ENCODE data around the gene APH1B.
A peak's percentile ranks its signal among the peaks of the same experiment; 100 is the strongest.
"Not testable (repeated sequence)": the region's sequence is repeated elsewhere in the genome, so short reads cannot be mapped to it uniquely, and the experiment has no call there.

APH1B gene

GRCh38 chr15:63296195-63296594 is 18.8 kb downstream of the APH1B start:
- DNase-seq (ENCODE audit: low spot score), result no peak

DNA sequence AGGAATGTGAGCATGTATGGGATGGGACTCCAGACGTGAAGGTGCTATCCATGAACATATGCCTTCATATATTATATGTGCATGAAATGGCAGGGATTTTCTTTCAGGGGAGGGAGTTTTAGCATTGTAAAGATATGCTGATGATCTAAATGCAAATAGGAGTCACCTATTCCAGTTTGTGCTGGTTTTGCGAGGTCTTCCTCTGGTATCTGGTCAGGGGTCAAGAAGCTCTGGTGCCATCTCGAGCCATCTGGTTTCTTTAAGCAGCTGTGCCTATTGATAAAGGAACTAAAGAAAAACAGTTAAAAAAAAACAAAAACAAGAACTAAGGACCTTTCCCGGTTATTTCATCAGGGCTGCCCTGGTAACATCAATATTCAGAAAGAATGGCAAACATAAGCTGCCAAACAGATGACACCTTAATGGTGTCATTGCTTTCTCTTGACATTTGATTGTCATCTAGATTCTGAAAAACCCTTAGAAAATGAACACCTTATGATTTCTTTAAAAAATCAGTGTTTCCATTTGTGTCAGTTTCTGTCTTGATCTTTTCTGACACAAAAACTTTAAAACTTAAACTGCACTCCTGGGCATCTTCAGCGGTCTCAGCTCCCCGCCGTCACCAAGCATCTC is 22.7 kb downstream of the APH1B start:
- no peak for DNase-seq (ENCODE audit: low spot score)

DNA sequence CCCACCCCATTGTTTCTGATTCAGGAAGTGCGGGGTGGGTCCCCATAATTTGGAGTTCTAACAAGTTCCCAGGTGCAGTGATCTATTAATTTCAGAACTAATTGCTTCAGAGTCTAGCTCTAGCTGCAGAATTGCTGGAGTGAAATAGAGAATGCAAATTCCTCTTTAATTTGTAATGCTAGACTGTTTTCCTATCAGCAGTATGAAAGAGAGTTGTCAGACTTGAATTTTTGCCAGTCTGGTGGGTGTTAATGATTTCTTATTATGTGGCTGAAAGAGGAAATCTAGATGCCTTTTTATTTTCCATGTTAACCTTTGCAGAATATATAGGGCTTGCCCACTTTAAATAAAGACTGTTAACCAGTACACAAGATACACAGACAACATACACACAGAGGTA is 23.7 kb downstream of the APH1B start:
- no peak for DNase-seq (ENCODE audit: low spot score)

DNA sequence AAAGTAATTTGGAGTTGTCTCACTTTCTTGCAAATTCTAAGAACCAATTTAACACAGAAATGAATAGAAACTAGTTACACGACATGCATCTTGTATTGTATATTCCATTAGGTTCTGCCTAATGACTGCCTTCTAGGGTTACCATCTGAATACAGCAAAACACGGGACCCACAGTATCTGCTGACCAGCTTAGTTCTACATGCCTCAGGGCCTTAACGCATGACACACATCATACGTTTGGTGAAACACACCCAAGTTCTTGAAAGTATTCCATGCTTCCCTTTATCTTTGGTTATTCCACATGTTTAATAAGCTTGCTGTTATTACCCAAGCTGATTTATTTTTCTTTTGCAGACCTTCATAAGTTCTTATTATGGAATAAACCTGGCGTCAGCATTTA is 27.9 kb downstream of the APH1B start:
- no peak for DNase-seq (ENCODE audit: low spot score)

DNA sequence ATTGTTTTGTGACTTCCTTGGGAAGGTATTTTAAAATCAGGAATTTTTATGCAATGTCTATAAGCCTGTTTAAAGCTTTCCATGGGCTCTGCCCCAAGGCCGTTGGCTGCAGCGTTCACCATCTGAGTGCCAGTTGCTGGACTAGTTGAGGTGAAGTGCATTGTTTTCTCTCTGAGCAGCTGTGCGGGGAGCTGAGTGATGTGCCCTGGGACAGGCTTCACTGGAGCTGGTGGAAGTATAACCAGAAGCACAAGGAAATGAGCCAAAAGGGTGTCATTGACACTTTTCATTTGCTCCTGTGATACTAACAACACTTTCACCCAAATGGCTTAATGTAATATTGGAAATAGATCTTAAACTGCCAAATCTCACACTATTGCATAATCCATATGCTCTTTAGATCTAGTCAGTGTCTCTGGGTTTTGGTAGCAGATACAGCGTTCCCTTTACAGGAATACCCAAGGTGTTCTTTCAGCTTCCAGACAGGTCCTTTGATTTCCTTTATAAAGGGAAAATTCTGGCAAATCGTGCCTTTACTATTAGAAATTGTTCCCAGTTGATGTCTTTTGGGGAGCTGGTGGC is 29.2 kb downstream of the APH1B start:
- no peak for DNase-seq (ENCODE audit: low spot score)

DNA sequence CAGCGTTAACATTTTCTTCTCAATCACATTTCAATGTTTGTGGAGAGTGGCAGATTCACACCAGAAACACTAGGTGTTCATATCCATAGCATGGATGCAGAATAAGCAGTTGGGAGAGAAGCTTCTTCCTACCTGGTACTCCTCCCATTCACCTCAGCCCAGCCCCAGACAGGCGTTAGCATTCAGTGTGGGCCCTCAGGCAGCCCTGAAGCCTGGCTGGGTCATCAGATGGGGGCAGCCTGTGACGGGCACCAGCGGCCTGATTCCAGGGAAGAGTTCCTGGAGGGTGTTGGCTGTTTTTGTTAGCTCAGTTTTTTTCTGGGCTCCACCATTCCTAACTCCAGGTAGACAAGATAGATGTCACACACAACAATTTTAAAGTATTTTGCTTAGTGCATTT is 31.1 kb downstream of the APH1B start:
- no peak for DNase-seq (ENCODE audit: low spot score)

- no peak for DNase-seq (ENCODE audit: low spot score)
Observed at GRCh38 chr15:63308947-63309346, 31.5 kb downstream of the APH1B start.

- no peak for DNase-seq (ENCODE audit: low spot score)
Observed at GRCh38 chr15:63310646-63311045, 33.2 kb downstream of the APH1B start.

DNA sequence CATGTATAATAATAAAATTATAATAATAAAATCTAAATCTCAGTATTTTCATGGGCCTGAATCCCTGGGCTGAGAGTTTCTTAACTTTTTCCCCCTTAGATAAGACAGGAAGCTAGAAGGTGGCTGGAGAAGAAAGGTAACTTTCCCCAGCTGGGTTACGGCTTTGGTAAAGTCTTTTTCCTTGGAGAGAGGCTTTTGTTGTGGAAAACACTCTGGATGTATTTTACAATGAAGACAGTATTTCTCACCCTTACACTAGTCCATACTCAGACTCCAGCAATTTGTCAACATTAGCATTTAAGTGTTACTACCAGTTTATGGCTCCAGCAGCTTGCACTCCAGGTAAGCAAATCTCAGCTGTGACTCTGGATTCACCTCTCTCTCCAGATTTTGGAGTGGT is 34.9 kb downstream of the APH1B start:
- DNase-seq (ENCODE audit: low spot score), result no peak

GRCh38 chr15:63313825-63314224 is 36.4 kb downstream of the APH1B start:
- DNase-seq (ENCODE audit: low spot score), result no peak

- no peak for DNase-seq (ENCODE audit: low spot score)
Observed at GRCh38 chr15:63314409-63314808, 37.0 kb downstream of the APH1B start.

DNA sequence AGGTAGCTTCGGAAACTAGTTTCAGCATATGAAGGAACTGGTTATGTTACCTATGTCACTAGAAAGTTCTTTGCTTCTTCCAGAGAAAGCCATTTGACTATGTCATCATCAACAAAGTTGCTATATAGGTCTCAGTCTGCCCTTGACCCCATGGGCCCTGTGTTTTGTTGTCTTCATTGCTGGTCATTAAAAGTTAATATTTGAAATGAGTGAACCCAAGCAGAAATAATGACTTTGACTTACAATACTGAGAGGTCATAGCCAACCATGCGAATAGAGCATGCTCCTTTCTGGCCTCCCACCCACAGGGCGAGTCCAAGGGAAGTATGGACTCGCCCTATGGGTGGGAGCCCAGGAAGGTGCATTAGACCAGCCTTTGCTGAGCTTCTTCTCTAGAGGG is 40.9 kb downstream of the APH1B start:
- DNase-seq (ENCODE audit: low spot score), result no peak

- DNase-seq (ENCODE audit: low spot score), result no peak
Observed at GRCh38 chr15:63319065-63319464, 41.7 kb downstream of the APH1B start.

DNA sequence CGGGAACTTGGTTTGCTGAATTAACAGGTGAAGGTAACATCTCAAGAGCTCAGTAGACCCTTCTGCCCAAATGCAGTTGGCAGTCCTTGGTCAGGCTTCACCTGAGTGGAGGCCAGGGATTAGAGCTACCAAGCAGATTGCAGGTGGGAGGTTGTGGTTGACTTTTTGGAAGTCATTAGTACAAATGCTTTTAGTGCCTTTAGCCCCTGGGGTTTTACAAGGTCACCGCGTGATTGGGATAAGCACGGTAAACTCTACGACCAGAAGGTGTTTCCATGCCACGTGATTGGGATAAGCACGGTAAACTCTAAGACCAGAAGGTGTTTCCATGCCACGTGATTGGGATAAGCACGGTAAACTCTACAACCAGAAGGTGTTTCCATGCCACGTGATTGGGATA is 43.0 kb downstream of the APH1B start:
- DNase-seq (ENCODE audit: low spot score), result not testable (repeated sequence)

DNA sequence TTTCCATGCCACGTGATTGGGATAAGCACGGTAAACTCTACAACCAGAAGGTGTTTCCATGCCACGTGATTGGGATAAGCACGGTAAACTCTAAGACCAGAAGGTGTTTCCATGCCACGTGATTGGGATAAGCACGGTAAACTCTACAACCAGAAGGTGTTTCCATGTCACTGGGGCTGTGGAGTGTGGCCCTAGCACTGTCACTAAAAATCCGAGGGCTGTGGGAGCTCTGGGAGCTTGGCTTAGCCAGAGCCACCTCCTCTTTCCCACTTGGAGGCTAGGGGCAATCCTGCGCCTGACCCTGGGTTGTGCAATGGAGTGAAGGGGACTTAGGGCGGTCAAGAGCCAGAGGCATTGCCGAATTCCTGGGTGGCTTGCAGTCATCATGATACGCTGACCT is 43.6 kb downstream of the APH1B start:
- DNase-seq (ENCODE audit: low spot score), result not testable (repeated sequence)

DNA sequence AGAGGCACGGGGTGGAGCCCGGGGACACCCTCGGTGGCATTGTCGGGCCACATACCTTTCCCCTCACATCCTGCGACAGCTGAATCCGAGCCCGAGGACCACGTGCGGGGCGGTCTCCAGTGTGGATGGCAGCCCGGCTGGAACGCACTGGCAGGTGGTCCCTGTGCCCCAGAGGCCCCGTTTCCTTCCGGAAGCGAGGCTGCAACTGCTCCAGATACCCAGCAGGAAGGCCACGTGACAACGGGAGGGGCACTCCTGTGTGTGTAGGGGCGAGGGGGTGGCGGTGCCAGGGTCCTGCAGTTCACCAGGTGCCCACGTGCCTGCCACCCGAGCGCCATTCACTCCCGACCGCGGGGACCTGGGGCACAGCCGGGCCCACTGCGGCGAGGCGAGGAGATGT is 44.1 kb downstream of the APH1B start:
- no peak for DNase-seq (ENCODE audit: low spot score)

- DNase-seq (ENCODE audit: low spot score), result peak; percentile 40
Observed at GRCh38 chr15:63322541-63322940, 45.1 kb downstream of the APH1B start.

DNA sequence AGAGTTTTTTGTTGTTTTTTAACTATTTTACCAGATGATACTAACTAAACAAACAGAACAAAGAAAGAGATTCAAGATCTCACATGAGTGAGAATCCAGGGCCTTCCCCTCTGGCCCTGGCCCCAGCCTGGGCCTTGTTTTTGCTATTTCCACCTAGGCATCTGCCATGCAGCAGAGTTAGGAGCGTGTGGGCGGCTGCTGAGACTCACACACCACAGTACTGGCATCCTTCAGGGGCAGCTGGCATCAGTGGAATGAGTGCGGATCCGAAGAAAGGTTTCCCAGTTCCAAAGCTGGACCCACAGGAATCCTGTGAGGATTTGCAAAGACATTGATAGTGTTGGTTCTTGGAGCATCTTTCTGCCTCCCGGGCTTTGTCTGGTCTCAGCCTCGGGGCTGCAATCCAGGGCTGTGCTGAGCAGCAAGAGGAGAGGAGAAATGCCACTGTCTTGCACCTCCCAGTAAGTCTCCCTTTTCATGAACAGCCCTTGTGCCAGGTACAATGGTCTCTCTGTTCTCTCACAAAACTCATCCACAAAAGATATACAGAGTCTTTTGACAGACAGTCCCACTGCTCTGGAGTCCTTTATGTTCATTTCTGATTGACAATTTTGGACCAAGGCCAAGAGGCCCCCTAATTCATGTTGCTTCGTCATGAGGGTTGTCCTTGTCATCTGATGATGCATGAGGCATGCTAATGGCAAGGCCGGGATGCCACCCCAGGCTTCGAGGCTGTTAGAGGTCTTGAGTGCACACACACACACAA is 46.6 kb downstream of the APH1B start:
- DNase-seq (ENCODE audit: low spot score), result peak; percentile 38

DNA sequence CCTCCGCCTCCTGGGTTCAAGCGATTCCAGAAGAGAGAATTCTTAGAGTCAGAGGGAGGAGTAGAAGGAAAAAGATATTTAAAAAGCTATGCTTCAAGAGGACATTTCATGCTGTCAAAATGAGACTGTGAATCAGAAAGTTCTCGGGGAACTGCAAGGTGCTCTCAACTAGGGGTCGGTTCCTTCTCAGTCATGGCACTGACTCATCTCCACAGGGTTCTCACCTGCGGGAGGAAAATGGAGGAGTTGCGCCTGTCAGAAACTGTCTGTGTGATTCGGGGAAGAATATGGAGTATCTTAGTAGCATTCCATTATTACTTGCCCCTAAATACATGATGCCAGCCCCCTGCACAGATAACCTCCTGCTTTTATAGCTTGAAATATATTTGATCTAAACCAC is 47.4 kb downstream of the APH1B start:
- DNase-seq (ENCODE audit: low spot score), result no peak

- no peak for DNase-seq (ENCODE audit: low spot score)
Observed at GRCh38 chr15:63327648-63328421, 50.4 kb downstream of the APH1B start.

- no peak for DNase-seq (ENCODE audit: low spot score)
Observed at GRCh38 chr15:63329567-63330350, 52.4 kb downstream of the APH1B start.

DNA sequence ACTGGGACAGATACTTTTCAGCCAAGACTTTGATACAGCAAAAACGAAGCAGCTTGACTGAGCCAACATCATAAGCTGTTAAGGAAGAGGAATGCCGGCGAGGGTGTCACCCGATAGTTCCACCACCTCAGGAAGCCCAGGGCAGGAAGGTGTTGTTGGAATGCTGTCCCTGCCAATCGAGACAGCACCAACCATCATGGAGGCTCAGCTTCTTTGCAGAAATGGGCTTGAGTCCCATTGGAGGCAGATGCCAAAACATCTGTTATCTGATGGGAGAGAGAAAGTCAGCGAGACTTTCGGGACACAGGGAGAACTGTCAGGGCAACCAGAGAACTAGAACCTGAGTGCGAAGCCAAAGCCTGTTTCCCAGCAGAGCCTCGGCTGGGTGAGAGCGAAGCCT is 53.5 kb downstream of the APH1B start:
- DNase-seq (ENCODE audit: low spot score), result no peak
